Endometrial microvascular endothelial cells (primary cell): ENCODE data around the gene CSRP1. TPM values are rescaled to one million over a fixed set of nuclear protein-coding genes. Genes with fewer than 3 reads are reported as not detected.
"Not testable (repeated sequence)": the region's sequence is repeated elsewhere in the genome, so short reads cannot be mapped to it uniquely, and the experiment has no call there.

Experiments used
- in situ Hi-C: cut with HindIII; loops from 2 replicates; pipeline ENCODE4 v1.10.0; 2017; ENCODE audit warnings: low sequenced_read_pairs, low pct_unique_long_range_greater_than_20kb; ENCODE audit errors: inconsistent ontology term
- total RNA-seq: library from RNA; depleted of rRNA; stranded (reverse); fragments of >200 nt; gene quantifications from one replicate; pipeline ENCODE4 v1.2.3, GENCODE V29; 2015; ENCODE audit errors: inconsistent ontology term

CSRP1 gene
- 2,449 TPM for total RNA-seq

DNA sequence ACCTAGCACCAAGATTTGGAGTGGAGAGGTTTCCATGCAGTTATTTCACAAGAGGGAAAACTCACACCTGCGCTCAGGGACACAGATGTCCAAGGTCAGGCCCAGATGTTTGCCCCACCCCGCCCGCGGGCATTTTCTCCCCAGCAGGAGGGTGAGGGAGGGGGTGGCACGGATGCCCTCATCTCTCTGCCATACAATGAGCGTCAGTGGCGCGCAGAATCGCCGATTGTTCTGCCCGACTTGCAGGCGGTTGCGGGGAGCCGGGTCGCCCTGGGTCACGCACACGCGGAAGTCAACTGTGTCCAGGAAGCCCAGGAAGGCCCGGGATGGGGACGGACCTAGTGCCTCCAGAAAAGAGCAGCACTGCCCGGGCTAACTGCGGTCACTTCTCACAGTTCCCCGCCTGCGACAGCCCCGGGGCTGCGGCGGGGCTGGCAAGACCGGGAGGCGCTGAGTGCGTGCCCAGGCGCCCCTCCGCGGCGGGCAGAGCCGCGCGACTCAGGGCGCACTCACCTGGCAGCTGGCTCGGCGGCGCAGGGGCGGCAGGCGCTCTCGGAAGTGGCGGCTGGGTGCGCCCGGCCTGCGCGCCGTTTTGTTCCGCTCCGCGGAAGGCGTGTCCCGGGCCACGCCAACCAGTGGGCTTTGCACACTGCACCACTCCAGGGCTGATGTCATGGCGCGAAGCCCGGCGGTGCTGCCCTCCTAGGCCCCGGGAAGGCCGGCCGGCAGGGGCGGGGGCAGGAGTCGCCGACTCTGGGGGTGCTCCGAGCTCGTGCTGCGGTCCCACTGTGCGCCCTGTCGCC is at the start of gene CSRP1:
TSS of gene CSRP1 (minus strand) at position 567 of the 803 bp plus-strand sequence. CDS start 10,820 bp downstream, outside the sequence.
- in situ Hi-C loops: no loop called here

DNA sequence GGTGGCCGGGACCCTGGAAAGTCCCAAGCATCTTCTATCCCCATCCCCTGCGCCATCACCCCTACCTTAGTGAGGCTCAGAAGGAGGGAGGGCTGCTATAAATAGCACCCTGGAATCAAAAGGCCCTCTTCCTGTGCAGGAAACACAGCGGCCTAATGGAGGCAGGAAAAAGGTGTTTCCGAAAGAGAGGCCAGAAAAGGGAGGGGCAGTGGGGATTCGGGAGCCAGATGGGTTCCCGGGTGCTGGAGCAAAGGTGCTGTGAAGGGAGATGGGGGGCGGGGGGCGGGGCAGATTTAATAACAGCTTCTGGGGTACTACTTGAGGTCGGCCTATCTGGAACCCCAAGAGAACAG is 48.6 kb upstream of the CSRP1 start:
- in situ Hi-C loops: no loop called here

DNA sequence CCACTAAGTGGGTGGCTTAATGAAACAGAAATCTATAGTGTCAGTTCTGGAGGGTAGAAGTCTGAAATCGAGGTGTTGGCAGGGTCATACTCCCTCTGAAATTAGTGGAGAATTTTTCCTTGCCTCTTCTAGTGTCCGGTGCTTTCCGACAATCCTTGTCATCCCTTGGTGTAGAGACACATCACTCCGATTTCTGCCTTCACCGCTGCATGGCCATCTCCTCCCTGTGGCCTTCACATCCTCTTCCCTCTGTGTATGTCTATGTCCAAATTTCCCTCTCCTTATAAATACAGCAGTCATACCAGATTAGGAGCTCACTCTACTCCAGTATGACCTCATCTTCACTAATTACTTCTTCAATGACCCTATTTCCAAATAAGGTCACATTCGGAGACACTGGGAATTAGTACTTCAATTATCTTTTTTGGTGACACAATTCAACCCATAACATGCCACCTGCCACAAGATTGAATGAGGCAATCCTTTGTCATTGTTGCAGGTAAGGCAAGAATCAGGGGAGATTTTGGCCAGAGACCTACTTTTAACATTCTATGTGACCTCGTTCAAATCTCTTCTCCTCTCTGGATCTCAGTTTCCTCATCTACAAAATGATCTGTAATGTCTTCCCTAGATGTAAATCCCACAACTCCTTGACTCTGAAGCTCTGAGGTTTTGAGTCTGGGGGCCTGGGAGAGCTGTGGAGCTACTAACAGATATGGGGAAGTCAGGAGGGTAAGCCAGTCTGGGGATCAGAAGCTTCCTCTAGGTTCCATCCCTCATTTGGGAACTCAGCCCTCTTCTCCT is 48.1 kb upstream of the CSRP1 start:
- in situ Hi-C loops: no loop called here

DNA sequence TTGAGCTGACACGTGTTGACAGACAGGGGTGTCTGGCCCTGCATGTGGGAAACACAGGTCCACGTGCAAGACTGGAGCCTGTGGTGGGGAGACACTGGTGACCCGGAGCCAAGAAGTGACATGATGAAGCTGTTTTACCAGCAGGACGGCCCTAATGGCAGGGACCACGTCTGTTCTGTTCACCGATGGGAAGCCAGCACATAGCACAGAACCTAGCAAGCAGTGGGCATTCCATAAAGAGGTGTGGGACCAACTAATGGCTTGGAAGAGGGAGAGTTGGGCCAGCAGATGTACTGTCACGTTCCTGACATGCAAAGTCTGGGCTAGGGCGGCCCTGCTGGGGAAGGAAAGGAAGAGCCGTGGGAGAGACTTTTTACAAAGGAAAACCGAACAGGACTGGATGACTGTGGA is 47.3 kb upstream of the CSRP1 start:
- in situ Hi-C loops: no loop called here

DNA sequence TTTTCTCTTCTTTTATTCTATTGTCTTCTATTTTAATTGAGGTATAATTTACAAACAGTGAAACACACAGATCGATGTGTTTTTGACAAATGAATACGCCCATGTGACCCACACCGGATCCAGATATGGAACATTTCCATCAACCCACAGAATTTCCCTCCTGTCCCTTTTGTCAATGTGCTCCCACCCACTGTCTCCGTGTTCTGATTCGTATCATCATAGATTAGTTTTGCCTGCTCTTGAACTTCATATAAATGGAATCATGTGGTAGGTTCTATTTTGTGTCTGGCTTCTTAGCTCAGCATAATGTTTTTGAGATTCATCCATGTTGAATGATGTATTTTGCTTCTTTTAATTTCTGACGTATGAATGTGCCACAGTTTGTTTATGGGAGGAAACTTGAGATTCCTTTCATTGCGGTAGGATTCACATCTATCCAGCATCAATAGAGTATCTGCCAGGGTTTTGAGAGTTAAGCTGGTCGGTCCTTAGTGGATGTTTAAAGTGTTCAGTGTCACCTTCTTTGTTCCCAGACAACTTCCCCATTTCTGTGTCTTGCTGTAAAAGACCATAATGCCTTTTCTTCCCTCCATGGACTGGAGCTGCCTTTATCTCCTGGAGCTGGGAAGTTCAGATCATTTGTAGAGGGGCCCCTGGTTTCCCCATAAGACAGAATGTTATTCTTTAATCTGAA is 46.7 kb upstream of the CSRP1 start:
- in situ Hi-C loops: no loop called here

DNA sequence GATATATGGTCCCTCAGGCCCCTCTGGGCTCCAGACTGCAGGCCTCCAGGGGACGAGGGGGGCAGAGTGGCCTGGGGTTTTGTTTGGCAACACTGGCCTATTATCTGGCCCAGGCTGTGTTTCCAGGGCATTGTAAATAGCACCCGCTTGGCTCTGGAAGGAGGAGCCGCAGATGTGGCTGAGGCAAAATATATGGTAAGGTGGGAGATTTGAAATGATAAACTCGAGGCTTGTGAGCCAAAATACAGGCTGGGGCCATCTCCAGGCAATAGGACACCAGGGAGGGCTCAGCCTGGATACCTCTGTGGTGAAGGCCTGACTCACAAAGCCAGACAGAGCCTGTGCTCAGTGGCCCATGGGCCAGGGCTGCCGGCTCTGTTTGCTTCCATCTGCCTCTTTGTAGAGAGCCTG is 46.0 kb upstream of the CSRP1 start:
- in situ Hi-C loops: no loop called here

DNA sequence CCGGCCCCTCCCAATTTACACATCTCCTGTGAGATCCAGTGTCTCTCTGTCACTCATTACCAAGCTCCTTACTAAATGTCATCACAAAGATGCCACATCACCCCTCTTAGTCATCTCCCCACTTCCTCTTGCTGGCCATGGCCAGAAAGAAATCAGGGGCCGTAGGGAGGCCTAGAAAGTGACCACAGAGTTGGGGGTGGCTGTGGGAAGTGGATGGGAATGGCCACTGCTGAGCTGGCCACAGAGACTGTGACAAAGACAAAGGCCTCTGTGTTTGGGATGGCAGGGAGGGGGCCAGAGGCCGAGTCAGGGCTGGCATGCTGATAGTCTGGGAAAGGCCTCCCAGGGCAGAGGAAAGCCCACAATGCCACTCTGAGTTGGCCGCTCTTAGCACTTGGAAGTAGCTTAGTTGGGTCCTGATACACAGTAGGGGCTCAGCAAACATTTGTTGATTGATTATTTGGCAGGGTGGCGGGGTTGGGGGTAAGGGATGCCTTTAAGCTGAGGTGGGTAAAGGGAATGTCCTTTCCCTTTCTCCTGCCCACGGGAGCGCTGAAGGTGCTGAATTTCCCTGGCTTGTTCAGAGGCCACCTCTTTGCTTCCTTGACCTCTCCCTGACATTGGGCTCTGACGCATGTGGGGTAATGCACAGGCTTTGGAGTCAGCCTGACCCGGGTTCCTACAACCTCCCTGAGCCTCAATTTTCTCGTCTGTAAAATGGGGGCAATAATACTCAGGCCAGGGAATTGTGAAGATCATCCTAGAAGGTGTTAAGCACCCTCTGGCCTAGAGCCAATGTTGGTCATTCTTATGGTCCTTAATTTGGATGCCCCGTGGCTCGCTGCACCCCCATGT is 45.2 kb upstream of the CSRP1 start:
- in situ Hi-C loops: no loop called here

DNA sequence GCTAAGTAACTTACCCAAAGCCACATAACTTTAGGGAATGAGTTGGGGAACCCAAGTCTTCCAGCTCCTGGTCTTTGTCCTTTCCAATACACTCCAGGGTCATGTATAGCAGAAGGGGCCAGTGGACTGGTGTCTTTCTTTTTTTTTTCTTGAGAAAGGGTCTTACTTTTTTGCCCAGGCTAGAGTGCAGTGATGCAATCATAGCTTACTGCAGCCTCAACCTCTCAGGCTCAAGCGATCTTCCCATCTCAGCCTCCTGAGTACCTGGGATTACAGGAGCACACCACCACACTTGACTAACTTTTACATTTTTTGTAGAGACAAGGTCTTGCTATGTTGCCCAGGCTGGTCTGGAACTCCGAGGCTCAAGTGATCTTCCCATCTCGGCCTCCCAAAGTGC is 44.2 kb upstream of the CSRP1 start:
- in situ Hi-C loops: no loop called here

DNA sequence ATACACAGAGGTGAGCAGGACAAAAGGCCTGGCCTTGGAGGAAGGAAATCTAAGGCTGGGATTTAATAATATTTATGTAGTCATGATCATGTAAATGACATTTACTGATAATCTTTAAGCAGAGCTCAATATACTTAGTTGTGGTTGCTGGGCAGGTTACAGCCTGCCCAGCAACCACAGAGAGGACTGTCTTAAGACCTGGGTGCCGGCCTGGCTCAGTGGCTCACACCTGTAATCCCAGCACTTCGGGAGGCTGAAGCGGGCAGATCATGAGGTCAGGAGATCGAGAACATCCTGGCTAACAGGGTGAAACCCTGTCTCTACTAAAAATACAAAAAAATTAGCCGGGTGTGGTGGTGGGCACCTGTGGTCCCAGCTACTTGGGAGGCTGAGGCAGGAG is 42.6 kb upstream of the CSRP1 start:
- in situ Hi-C loops: not testable (repeated sequence)

DNA sequence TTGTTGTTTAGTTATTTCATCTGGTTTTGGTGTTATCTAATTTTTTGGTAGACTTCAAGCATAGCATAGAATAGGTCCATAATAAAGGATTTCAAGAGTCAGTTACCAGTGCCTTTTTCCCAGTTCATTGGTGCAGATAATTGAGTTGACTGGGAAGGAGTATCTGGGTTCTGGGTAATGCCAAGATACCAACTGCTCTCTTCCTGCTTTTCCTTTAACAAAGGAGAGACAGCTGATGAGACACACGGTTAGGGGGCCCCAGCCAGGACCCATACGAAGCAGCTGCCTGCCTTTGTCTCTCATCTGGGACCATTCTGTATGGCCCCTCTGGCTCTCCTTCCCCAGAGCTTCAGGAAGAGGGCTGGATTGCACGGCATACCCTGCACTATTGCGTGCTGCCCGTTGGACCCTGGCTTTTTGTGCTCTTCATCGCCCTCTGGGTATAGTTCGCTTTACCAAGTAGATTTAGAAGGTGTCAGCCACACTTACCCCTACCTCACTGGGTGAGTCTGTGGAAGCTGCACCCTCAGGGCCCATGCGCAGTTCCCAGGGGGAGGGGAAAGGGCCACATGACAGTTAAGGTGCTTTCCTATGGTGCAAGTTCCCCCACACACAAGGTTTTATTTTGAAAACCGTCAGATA is 39.0 kb upstream of the CSRP1 start:
- in situ Hi-C loops: no loop called here

DNA sequence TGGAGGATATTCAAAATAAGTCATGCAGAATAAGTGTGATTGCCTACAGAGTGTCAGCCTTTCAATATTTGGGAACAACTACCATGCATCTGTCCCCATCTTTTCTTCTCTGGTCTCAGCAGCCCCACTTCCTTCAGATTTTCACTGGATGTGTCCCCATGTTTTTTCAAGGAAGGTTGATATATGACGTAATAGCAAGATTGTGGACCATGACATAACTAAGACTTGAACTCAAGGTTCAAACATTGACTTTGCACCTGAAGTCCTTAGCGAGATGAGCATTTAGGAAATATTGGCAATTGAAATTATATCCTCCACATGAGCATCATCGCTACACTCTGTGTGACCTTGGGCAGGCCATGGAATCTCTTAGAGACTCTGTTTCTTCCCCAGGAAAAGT is 37.8 kb upstream of the CSRP1 start:
- in situ Hi-C loops: no loop called here

DNA sequence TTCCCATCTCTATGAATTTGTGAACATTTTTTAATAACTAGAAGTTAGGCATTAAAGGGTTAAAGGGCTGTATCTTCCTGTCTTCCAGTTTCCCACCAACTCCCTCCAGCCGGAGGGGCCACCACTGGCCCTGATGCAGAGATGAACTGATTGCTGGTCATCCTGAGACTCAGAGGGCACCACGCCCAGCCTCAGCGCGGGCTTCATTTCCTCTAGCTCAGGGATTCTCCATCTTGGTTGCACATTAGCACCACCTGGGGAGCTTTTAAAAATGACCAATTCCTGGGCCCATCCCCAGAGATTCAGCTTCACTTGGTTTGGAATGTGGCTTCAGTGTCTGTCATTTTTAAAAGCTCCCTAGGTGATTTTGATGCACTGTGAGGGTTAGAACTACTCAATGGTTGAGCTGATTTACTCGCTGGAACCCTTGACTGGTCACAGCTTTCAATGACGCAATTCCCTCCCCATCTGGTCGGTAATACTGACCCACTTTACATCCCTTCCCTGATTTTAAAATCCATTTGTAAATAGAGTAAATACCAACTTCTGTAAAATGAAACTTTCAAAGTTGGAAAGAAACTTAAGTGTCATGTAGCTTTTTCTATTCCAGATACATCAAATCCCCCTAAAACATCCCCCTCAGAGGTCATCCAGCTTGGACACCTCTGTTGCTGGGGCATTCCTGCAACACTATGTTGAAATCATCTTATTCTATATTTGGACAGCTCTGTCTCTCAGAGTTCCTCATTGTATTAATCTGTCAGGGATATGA is 37.1 kb upstream of the CSRP1 start:
- in situ Hi-C loops: no loop called here

DNA sequence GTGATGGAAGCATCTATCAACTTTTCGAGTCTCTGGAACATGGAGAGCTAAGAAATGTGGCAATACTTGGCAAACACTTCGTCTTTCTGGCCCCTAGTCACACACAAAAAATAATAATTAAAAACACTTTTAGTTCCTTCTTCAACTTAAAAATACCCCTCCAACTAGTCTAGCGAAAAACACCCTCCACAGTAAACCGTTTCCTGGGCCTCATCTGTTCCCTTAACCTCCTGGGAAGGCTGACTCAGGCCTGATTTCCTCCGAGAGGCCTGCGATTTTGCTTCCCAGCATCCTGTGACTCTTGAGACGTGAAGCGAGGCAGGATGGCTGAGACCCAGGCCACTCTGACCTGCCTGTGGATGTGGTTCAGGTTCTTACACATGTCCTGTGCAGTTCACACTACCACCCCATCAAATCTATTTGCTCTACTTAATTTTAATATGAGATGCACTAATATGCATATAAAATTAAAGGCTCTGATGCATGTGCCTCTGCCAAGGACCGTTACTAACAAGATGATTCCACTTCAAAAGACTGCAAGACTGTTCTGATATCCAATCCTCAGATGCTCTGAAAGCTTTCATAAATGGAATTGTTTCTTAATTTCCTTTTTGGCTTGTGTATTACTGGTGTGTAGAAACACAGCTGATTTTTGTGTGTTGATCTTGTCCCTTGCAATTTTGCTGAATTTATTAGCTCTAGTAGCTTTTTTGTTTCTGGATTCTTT is 35.5 kb upstream of the CSRP1 start:
- in situ Hi-C loops: no loop called here

DNA sequence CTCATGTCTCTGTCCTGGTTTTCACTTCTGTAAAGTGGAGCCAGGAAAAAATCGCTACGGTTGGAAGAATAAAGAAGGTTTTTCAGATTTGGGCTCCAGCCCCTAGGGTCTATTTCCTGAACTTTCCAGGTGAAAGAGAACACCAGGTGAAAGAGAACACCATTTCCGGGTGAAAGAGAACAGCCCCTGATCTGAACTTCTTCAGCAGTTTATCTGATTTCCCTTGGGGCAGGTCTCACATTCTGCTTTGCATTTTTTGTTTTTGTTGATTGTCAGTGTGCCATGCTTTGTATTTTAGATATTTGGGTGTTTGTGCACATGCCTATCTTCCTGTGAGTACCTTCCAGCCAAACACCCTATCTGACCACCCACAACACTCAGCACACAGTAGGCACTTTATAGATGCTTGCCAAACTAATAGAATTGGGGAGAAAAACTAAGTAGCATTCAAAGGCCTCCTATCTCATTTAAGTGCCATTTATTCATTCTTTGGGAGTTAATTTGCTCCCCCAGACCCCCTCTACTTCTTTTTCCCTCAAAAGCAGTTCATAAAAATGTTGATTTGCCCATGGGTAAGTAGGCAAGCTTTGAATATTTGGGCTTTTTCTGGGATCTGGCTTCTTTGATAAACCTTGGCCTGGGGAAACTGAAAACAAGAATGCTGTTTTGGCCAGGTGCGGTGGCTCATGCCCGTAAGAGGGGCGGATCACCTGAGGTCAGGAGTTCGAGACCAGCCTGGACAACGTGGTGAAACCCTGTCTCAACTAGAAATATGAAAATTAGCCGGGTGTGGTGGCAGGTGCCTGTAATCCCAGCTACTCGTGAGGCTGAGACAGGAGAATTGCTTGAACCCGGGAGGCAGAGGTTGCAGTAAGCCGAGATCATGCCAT is 34.2 kb upstream of the CSRP1 start:
- in situ Hi-C loops: no loop called here

DNA sequence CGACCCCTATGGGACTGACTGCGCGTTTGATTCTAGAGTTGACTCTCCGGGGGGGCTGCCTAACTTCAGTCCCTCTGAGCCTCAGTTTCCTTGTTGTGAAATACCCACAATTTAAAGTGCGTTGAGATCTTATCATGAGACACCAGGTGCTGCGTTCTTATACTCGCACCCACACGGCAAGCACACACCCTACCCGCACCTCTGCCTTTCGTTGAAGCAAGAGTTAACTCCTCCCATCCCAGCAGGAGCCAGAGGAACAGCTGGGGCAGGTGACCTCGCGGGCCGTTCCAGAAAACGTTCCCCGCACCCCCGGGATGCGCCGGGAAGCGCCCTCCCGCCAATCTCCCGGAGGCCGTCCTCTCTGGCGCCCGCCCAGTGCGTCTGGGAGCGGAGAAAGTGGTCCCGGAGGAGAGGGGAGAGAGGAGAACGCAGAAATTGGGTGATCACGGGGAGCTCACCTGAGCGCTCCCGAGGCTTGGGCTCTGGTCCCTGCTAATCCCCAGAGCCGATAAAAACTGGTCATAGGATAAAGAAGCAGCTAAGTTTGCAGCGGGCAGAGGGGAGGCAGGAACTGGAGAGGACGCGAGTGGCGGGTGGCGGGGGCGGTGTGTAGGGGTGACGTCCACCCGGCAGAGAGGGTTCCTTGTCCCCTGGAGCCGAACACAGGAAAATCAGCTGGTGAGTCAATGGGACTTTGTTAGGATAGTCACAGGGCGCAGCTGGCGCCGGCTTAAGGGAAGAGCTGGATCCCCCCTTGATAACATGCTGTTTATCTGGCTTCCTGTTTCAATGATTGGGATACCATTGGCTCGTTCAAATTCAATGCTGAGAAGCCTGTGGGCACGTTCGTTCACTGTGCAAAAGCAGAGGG is 32.9 kb upstream of the CSRP1 start:
- in situ Hi-C loops: no loop called here
